C4-2B (cell line): ENCODE results near the gene SKI.

Experiments used
- ZFX ChIP-seq: fragments of 450-650 bp; IDR thresholded peaks from 2 replicates; pipeline ENCODE4 v1.6.1; 2017
- TF ChIP-seq, protein P1 (sequence below): fragments of 450-650 bp; conservative IDR thresholded peaks from 2 replicates; pipeline ENCODE4 v1.5.1; 2017; ENCODE audit warnings: mild to moderate bottlenecking

DNA sequence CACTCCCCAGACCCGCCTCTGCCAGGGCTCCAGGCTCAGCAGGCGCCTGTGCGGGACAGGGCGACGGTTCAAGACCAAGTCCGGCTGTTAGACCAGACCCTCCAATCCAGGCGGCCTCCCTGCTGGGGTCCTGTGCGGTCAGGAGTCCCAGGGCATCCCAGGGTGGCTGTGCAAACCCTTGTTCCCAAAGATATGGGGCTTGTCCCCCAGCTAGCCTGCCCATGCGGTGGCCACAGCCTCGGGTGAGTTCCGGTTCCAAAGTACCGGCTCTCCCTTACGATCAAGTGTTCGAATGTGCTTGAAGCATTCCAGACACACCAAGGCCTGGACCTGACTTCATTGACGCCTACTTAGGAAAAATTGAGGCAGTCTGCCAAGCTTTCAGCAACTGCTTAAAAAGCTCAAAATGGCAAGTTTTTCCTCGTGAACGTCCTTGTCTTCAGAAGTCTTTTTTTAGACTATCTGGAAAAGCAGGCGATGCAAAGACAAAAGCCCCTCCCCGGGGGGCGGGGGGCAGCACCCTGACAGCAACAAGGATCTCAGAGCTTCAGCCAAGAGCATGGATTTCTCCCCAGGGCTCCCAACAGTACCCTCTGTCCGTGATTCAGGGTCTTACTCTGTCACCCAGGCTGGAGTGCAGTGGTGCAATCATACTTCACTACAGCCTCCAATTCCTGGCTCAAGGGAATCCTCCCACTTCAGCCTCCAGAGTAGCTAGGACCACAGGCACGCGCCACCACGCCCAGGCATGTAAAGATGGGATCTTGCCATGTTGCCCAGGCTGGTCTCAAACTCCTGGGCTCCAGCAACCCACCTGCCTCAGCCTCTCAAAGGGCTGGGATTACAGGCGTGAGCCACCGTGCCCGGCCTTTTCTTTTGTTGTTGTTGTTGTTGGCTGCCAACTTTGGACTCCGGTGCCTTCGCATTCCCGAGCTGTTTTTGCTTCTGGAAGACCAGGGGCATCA, 35.8 kb upstream of the SKI start:
- TF ChIP-seq, protein P1, sequence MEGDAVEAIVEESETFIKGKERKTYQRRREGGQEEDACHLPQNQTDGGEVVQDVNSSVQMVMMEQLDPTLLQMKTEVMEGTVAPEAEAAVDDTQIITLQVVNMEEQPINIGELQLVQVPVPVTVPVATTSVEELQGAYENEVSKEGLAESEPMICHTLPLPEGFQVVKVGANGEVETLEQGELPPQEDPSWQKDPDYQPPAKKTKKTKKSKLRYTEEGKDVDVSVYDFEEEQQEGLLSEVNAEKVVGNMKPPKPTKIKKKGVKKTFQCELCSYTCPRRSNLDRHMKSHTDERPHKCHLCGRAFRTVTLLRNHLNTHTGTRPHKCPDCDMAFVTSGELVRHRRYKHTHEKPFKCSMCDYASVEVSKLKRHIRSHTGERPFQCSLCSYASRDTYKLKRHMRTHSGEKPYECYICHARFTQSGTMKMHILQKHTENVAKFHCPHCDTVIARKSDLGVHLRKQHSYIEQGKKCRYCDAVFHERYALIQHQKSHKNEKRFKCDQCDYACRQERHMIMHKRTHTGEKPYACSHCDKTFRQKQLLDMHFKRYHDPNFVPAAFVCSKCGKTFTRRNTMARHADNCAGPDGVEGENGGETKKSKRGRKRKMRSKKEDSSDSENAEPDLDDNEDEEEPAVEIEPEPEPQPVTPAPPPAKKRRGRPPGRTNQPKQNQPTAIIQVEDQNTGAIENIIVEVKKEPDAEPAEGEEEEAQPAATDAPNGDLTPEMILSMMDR, result no peak
- TF ChIP-seq ZFX, result no peak
